Activated gamma-delta T cell treated with anti-CD3 and anti-CD28 coated beads, Interleukin-2, amount 50 U/mL, for 16 hours (primary cell): Measurements from ENCODE around the gene EFNA4.

Experiments used
- DNase-seq: peaks from one replicate; pipeline ENCODE4 v3.0.0-alpha.2; 2020; ENCODE audit warnings: low read depth

The EFNA4 gene

GRCh38 chr1:155033524-155033923, 30.0 kb upstream of the EFNA4 start, which contains the start of the genes DCST1 and DCST2:
Gene DCST1, plus strand, starts transcription at chr1:155033824. Its CDS starts 213 bp downstream, at chr1:155034037.
Gene DCST2, minus strand, starts transcription at chr1:155033781. Its CDS starts 80 bp downstream, at chr1:155033701.
- DNase-seq, result no peak

DNA sequence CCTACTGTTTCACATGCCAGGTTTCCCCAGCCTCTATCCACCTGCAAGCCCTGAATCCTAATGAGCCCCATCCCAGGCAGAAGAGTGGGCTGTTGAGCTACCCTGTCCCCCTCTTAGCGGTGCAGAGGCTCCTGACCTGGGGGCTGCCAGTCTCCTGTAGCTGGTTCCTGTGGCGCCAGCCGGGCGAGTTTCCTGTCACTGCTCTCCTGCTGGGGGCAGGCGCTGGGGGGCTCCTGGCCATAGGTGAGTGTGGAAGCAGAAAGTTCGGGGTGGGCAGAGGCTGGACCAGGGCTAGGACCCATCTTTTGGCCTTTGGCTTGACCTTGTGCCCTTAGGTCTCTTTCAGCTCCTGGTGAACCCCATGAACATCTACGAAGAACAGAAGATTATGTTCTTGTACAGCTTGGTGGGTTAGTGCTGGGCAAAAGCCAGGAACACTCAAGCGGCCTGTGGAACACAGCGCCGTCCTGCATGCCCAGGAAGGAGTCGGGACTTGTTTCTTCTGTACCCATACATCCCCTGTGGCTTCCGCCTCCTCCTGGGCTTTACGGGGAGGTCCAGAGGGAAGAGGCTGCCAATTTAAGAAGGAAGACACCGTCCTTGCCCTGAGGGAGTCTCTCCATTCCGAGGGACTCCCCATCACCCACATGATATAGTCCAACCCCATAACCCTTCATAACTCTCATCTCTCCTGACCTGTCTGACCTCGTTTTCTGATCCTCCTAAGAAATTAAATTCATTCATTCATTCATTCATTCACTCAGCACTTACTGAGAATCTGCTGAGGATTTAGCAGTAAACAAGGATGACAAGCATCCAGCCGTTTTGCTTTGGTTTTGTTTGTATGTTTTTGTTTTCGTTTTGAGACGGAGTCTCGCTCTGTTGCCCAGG, 29.0 kb upstream of the EFNA4 start:
- DNase-seq, result no peak

- no peak for DNase-seq
Measured at GRCh38 chr1:155035936-155036335, 27.6 kb upstream of the EFNA4 start.

GRCh38 chr1:155037043-155037442, 26.5 kb upstream of the EFNA4 start:
- no peak for DNase-seq

GRCh38 chr1:155037851-155038441, 25.6 kb upstream of the EFNA4 start:
- DNase-seq, result no peak

DNA sequence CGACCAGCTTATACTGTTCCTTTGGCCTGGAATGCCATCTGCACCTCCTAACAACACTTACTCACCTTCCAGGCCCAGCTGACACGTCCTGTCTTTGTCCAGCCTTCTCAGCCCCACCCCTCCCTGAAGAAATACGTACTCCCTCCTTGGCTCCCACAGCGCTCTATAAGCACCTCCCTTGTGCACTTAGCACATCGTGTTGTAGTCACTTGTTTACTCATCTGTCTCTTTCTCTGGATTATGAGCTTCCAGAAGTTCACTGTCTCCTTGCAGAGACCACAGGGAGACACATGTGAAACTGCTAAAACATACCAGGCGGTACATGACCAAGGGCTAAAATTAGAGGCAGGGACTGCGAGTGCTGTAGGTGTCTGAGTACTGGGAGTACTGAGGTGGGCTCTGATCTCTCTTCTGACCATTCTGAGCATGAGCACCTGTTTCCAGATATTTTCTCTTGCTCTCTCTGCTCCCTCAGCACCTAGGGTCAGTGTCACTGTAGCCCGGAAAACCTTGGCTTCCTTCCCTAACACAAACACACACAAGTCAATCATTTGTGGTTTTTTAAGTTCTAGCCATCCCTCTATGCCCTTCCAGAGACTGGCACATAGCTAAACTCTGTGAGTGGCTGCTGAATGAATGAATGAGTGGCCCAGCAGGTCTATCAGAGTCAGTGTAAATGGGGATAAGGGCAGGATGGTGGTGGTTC, 24.8 kb upstream of the EFNA4 start:
- DNase-seq, result no peak

DNA sequence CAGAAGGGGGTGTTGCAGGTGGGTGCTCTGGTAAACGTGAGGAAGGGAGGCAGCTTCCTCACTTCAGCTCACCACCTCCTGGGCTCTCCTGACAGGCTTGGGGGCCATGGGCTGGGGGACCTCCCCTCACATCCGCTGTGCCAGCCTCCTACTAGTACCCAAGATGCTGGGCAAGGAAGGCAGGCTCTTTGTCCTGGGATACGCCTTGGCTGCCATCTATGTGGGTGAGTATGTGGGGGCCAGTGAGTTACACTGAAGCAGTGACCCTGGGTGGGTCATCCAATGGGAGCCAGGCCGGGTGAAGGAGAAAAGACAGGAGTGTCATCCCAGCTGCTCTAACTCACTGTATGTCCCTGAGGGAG, 24.3 kb upstream of the EFNA4 start:
- no peak for DNase-seq

- DNase-seq, result no peak
Measured at GRCh38 chr1:155040358-155041093, 23.0 kb upstream of the EFNA4 start.

DNA sequence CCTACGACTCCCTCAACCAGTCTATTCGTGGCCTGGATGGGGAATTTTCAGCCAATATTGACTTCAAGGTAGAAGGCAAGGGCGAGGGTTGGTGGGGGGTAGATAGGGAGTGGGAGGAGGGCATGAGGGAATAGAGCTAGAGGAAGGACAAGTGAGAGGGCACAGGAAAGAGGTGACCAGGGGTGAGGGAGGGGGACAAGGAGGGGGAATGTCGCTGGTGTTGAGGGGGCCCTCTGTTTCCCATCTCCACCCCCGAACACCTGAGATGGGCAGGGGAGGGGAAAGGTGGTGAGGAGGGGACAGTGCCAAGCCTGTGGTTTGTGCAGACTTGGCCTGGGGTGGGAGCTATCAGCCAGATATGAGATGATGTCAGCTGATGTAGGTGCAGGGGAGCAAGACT, 20.8 kb upstream of the EFNA4 start:
- no peak for DNase-seq

DNA sequence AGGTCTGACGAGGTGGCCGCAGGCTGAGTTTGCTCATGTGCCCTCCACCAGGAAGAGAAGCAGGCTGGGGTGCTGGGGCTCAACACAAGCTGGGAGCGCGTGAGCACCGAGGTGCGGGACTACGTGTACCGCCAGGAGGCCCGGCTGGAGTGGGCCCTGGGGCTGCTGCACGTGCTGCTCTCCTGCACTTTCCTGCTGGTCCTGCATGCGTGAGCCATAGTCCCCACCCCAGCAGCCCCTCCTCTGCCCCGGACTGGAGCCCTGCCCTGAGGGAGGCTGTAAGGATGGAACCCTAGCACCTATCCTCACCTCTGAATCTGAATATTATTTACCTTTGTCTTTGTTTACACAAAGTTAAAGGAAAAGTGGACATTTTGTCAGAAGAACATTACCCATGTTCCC, 20.2 kb upstream of the EFNA4 start:
- no peak for DNase-seq

GRCh38 chr1:155043793-155044192, 19.7 kb upstream of the EFNA4 start:
- DNase-seq, result no peak

DNA sequence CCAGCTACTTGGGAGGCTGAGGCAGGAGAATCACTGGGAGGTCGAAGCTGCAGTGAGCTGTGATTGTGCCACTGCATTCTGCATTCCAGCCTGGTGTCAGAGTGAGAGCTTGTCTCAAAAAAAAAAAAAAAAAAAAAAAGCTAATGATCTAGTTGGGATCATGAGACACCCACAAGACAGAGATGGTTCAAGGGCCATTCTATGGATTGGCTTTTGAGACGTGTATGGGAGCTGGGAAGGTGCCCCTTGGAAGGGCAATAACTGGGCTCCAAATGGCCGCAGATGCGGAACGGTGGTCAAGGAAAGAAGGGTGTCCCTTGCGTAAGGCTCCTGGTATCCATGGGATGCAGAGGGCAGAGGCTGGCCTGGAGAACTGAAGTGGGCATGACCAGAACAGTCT, 19.2 kb upstream of the EFNA4 start:
- no peak for DNase-seq

DNA sequence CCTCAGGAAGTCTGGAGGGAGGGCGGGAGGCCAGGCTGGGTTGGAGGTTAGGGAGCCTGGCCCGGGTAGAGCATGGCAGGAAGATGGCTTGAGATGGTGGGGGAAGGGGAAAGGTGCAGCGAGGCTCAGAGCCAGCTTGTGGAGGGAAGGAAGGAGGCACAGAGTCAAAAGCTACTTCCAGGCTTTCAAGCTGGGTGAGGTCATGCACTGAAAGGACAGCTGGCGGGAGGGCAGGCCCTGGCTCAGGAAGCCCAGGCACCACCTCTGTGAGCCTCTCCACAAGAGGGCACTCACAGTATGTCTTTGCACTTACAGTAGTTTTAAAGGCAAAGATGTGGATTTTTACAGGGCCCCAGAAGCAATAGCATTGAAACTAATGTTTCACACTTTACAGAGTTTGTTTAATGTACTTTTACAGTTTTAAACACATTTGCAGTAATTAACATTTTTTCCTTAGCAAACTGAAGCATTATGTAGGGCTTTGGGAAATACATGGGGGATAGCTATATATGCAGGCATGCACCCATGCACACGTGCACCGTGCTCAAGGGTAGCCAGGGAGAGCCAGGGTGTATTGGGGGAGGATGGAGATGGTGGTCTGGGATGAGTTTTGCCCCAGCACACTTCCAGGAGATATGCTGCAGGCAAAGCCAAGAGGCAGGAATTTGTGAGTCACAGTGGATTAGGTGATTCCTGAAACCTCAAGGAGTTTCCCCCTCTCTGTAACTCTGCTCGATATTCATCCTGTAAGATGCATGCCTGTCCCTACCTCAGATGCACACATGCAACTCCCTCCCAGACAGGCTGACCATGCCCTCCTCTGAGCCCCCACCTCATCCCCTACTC, 18.5 kb upstream of the EFNA4 start:
- peak; percentile 46 for DNase-seq

GRCh38 chr1:155048449-155049334, 14.8 kb upstream of the EFNA4 start:
- no peak for DNase-seq

GRCh38 chr1:155049651-155050559, 13.6 kb upstream of the EFNA4 start:
- no peak for DNase-seq

DNA sequence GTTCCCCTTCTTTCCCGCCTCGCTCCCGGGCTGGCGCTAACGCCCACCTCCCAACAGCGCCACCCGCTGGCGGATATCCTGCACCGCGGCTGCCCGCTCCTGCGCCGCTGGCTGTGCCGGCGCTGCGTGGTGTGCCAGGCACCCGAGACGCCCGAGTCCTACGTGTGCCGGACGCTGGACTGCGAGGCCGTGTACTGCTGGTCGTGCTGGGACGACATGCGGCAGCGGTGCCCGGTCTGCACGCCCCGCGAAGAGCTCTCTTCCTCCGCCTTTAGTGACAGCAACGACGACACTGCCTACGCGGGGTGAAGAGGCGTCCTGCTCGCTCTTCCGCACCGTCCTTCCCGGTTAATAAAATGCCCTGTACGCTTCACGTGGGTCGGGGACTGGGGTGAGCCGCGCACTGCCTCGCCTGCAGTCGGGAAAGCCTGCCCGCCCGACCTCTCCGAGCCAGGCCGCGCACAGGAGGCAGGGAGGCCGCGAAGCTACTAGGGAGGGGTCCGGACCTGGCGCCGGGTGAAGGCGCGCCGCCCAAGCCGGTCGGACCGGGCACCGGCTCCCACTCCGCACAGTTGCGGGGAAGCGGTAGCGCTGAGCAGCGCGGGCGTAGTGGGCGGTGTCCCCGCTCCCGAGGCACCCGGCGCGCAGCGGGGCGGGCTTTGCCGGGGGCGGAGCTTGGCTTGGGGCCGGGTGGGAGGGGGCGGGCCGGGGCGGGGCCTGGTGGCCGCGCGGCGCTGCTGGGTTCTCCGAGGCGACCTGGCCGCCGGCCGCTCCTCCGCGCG, 12.8 kb upstream of the EFNA4 start, which contains the start of gene ADAM15:
Gene ADAM15 (plus strand): TSS at position 757 of the 782 bp plus-strand sequence. CDS start 71 bp downstream, outside the sequence.
- DNase-seq, result peak; percentile 60

- DNase-seq, result no peak
Measured at GRCh38 chr1:155051342-155051776, 12.2 kb upstream of the EFNA4 start.

- no peak for DNase-seq
Measured at GRCh38 chr1:155051777-155052398, 11.7 kb upstream of the EFNA4 start.
